Left colon (tissue), 2 donors: ENCODE results near the gene GMDS. TPM values are rescaled to one million over a fixed set of nuclear protein-coding genes. Genes with fewer than 3 reads are reported as not detected.

Experiments
- ATAC-seq: fragments of 200-7000 bp; cut with Tn5 transposase; one replicate; pipeline ENCODE4 v1.9.1; 2020; ENCODE audit warnings: mild to moderate bottlenecking, moderate library complexity
- DNase-seq, 2 donors: peaks; one replicate each; pipeline ENCODE4 v3.0.0-alpha.2; 2020
- intact Hi-C, 2 donors: fragments of 100-400 bp; cut with DNase I in 1 of 2; cut with micrococcal nuclease in 1 of 2; formaldehyde crosslinking; loops; one replicate each; pipeline versions ENCODE4 v1.11.2 to v1.14.0; 2022; cut with DNase I, micrococcal nuclease
- total RNA-seq, 2 donors: library from RNA; stranded (reverse); fragmentation: NEBNext Ultra II Directional; extraction: Animal tissue kit (Norgen Biotek cat#: 25700); gene quantifications; one replicate each; pipeline ENCODE4 v1.2.1, GENCODE V29; 2021
- donor health status: DM: no; HTN: no; CAD: no.
- donor health status: DM: yes; HTN: yes; CAD: no.

GMDS gene
- total RNA-seq, 2 donors from 2014 or later, result 148 to 229 TPM

GRCh38 chr6:1739220-1739619, 506.2 kb downstream of the GMDS start:
- no peak for DNase-seq
- intact Hi-C loops, result no loop called here
- ATAC-seq, result peak; percentile 48

- intact Hi-C loops, result no loop called here
- no peak for DNase-seq
- no peak for ATAC-seq
Observed at GRCh38 chr6:1738558-1739081, 506.8 kb downstream of the GMDS start.

GRCh38 chr6:1737463-1738311, 507.7 kb downstream of the GMDS start:
- intact Hi-C loops, result no loop called here
- ATAC-seq (no peak), DNase-seq (no peak)

- no peak for ATAC-seq
- intact Hi-C loops, result no loop called here
Observed at GRCh38 chr6:1736346-1737105, 508.9 kb downstream of the GMDS start.

GRCh38 chr6:1735239-1735803, 510.1 kb downstream of the GMDS start:
- intact Hi-C loops, result no loop called here
- ATAC-seq, result peak; percentile 70
- DNase-seq, result peak in 1 of 2 donors; percentile 40

More at GRCh38 chr6:1736346-1737105, 508.9 kb downstream of the GMDS start:
- no peak for DNase-seq

GRCh38 chr6:1730882-1731281, 514.5 kb downstream of the GMDS start:
- ATAC-seq (no peak), DNase-seq (no peak)
- intact Hi-C loops, result no loop called here

GRCh38 chr6:1729750-1730140, 515.7 kb downstream of the GMDS start:
- intact Hi-C loops, result no loop called here
- ATAC-seq, result no peak
- DNase-seq, result no peak

GRCh38 chr6:1729133-1729749, 516.2 kb downstream of the GMDS start:
- intact Hi-C loops, result no loop called here
- DNase-seq (no peak), ATAC-seq (no peak)

- DNase-seq (no peak), ATAC-seq (no peak)
- intact Hi-C loops, result no loop called here
Observed at GRCh38 chr6:1726341-1726768, 519.0 kb downstream of the GMDS start.

GRCh38 chr6:1724616-1725015, 520.8 kb downstream of the GMDS start:
- intact Hi-C loops, result no loop called here
- ATAC-seq (peak; percentile 100), DNase-seq (peak; percentile 89 to 93)

GRCh38 chr6:1724124-1724523, 521.3 kb downstream of the GMDS start:
- ATAC-seq (no peak), DNase-seq (no peak)
- intact Hi-C loops, result no loop called here

GRCh38 chr6:1722801-1723200, 522.6 kb downstream of the GMDS start:
- ATAC-seq, result no peak
- intact Hi-C loops, result no loop called here
- no peak for DNase-seq

- intact Hi-C loops, result no loop called here
- no peak for DNase-seq
Observed at GRCh38 chr6:1720620-1721322, 524.6 kb downstream of the GMDS start.

GRCh38 chr6:1719922-1720321, 525.5 kb downstream of the GMDS start:
- ATAC-seq (no peak), DNase-seq (no peak)

More at GRCh38 chr6:1720620-1721322, 524.6 kb downstream of the GMDS start:
- ATAC-seq, result no peak

GRCh38 chr6:1716868-1717267, 528.5 kb downstream of the GMDS start:
- ATAC-seq (no peak), DNase-seq (no peak)
- intact Hi-C loops, result no loop called here

More at GRCh38 chr6:1719922-1720321, 525.5 kb downstream of the GMDS start:
- intact Hi-C loops, result no loop called here

GRCh38 chr6:1716396-1716795, 529.0 kb downstream of the GMDS start:
- no peak for DNase-seq
- intact Hi-C loops, result no loop called here
- no peak for ATAC-seq

GRCh38 chr6:1715336-1715735, 530.1 kb downstream of the GMDS start:
- ATAC-seq (no peak), DNase-seq (no peak)
- intact Hi-C loops, result no loop called here

- ATAC-seq, result no peak
- no peak for DNase-seq
- intact Hi-C loops, result no loop called here
Observed at GRCh38 chr6:1714654-1715053, 530.8 kb downstream of the GMDS start.
